ENCODE measurements around the gene CCL28. TPM values are rescaled to one million over a fixed set of nuclear protein-coding genes. Genes with fewer than 3 reads are reported as not detected.

CCL28 gene
- total and polyA plus RNA-seq, 9 of the 15 experiments (the other 6 are each of a cell fraction or from before 2014, with no cell fraction given) = not detected

- H3K36me3 ChIP-seq (ENCODE audit: control insufficient read depth, insufficient read depth, low read length) = no peaks in the 10 kb centered on the region
- peak overlapping the region; percentile 20; the same call in 1 of the 2 replicates for H3K4me2 ChIP-seq (ENCODE audit: insufficient read depth, low read length)
- FAIRE-seq = peak; percentile 97
- H3K4me3 ChIP-seq = no peak overlapping the region
- H3K27ac ChIP-seq (ENCODE audit: extremely low read depth, low read depth, low read length) = peak overlapping the region; percentile 9; the same call in 1 of the 3 replicates
- no peaks in the 10 kb centered on the region for H4K20me1 ChIP-seq (replicated peaks; ENCODE audit: control insufficient read depth, insufficient read depth, low read length)
- POLR2A ChIA-PET = interaction anchor here (0.6 to 1.8 kb wide), 8 partner anchors 10 to 1677 kb away, joined by 3 to 5 read pairs (median 3); partner anchors contain the start of gene TMEM267
- no TSS peak for BruUV-seq (replicated peaks)
- peak; percentile 63 to 92 (median 78) for DNase-seq (ENCODE audit: extremely low read depth in 1 of 4, low spot score in 3 of 4)
- H3K27me3 ChIP-seq (ENCODE audit: control insufficient read depth in 2 of 2, insufficient read depth in 2 of 2, low read length in 2 of 2) = no peaks in the 10 kb centered on the region
- intact Hi-C loops (cut with micrococcal nuclease) (loop anchor here (5.0 kb wide), 1 partner anchor 66 kb away; the partner anchor contains the start of gene TMEM267), in situ Hi-C loops (cut with MboI) (no loop called here)
- no peaks in the 10 kb centered on the region for H3K9me3 ChIP-seq (replicated peaks; ENCODE audit: control insufficient read depth, insufficient read depth, low read depth, low read length)
- H3K79me2 ChIP-seq (ENCODE audit: control insufficient read depth, insufficient read depth, low read length) = no peaks in the 10 kb centered on the region
- no peak overlapping the region for H3K9ac ChIP-seq (ENCODE audit: insufficient read depth in 1 of 2, low read depth in 2 of 2, low read length in 2 of 2)
- peaks cover 5% of the 10 kb centered on the region for H3K9me1 ChIP-seq (ENCODE audit: control insufficient read depth, insufficient read depth, low read length)
- WGBS (ENCODE audit: insufficient coverage, low coverage, missing lambda C conversion rate) = 4% methylated on average over 3 of the region's 3 CpGs
- H3K4me1 ChIP-seq (replicated peaks in 1 of 2; ENCODE audit: control insufficient read depth in 2 of 2, insufficient read depth in 2 of 2, low read length in 2 of 2) = peaks cover 14 to 20% of the 10 kb centered on the region in 2 experiments
- H2AFZ ChIP-seq (ENCODE audit: low read depth, low read length) = peak overlapping the region; percentile 11; the same call in 1 of the 2 replicates
- peak; percentile 95 for ATAC-seq
- CTCF ChIA-PET (ENCODE audit: low intra/inter-chr PET ratio) = no interaction called here
- TF ChIP-seq HBP1 (CRISPR knock-in tag; IDR thresholded peaks at IDR 0.05) = no peak
- TF ChIP-seq MITF (IDR thresholded peaks at IDR 0.05) = peak; percentile 95
- no peak for TF ChIP-seq USF1 (CRISPR knock-in tag; IDR thresholded peaks at IDR 0.05)
- TF ChIP-seq MXD1 (CRISPR knock-in tag; IDR thresholded peaks at IDR 0.05; ENCODE audit: borderline replicate concordance, poor library complexity, severe bottlenecking) = no peak
- TF ChIP-seq SMARCC2 (IDR thresholded peaks at IDR 0.05; ENCODE audit: low read depth) = peak; percentile 91; the same call in 1 of the 2 replicates
- TF ChIP-seq NRF1 (conservative IDR thresholded peaks at IDR 0.05 in 1 of 2, IDR thresholded peaks at IDR 0.05 in 1 of 2) = no peak; a peak in 1 of 4 replicates
- TF ChIP-seq KDM5B (IDR thresholded peaks at IDR 0.05; ENCODE audit: insufficient replicate concordance, low read depth, low read length) = no peak
- TF ChIP-seq GATAD2A (IDR thresholded peaks at IDR 0.05) = no peak
- TF ChIP-seq NFRKB (IDR thresholded peaks at IDR 0.05; ENCODE audit: low read depth) = no peak
- TF ChIP-seq NKRF (IDR thresholded peaks at IDR 0.05; ENCODE audit: borderline replicate concordance) = no peak
- no peak for TF ChIP-seq KLF10 (CRISPR knock-in tag; IDR thresholded peaks at IDR 0.05)
- no peak for TF ChIP-seq ZNF583 (CRISPR knock-in tag; IDR thresholded peaks at IDR 0.05)
- TF ChIP-seq TRIM24 (IDR thresholded peaks at IDR 0.05) = peak; percentile 74 to 80
- peak; percentile 79 for TF ChIP-seq L3MBTL2 (IDR thresholded peaks at IDR 0.05)
- no peak for TF ChIP-seq GABPB2 (CRISPR knock-in tag; conservative IDR thresholded peaks at IDR 0.05)
Measured at GRCh38 chr5:43415935-43416802, 4.0 kb upstream of the CCL28 start.
